ENCODE results near the gene MGAT2.

DNA sequence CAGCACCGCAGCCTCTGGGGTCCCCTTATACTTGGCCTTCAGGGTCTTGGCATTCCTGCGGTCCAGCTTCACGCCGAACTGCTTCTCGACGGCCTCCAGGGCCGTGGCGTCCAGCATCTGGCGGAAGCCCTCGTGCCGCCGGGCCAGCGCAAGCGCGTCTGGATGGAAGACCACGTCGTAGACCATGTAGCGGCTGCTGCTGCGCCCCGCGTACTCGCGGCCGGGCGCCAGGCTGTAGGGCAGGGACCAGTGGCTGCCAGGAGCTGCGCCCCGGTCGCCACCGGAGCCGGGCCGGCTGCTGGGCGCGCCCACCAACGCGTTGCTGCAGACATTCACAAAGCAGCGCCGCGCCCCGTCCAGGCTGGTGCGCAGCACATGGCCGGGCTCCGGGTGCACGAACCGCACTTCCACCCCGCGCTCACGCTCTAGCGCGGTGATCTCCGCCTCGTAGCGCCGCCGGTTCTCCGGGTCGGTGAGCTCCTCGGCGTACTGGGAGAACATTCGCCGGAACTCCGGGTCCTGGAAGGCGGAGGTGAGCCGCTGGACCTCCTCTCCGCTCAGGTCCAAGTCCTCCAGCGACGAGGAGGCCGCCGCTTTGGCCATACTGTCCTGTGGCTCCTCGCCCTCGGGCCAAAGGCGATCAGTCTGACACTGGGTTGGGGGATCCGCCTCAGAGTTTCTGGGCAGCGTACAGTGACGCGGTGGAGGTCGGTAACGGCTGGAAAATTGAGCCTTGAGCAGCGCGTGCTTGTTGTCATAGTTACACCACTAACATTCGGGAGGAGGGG is 14.1 kb downstream of the MGAT2 start, which contains the start of gene DNAAF2:
- TF ChIP-seq, protein P1, sequence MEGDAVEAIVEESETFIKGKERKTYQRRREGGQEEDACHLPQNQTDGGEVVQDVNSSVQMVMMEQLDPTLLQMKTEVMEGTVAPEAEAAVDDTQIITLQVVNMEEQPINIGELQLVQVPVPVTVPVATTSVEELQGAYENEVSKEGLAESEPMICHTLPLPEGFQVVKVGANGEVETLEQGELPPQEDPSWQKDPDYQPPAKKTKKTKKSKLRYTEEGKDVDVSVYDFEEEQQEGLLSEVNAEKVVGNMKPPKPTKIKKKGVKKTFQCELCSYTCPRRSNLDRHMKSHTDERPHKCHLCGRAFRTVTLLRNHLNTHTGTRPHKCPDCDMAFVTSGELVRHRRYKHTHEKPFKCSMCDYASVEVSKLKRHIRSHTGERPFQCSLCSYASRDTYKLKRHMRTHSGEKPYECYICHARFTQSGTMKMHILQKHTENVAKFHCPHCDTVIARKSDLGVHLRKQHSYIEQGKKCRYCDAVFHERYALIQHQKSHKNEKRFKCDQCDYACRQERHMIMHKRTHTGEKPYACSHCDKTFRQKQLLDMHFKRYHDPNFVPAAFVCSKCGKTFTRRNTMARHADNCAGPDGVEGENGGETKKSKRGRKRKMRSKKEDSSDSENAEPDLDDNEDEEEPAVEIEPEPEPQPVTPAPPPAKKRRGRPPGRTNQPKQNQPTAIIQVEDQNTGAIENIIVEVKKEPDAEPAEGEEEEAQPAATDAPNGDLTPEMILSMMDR (IDR thresholded peaks at IDR 0.05) = peak in 4 of 12 donors; percentile 1 to 15 (median 3)
- TF ChIP-seq POLR2A (IDR thresholded peaks at IDR 0.05) = no peak
